Uterus (tissue), 4 donors: ENCODE results near the gene ZNF644. TPM values are rescaled to one million over a fixed set of nuclear protein-coding genes. Genes with fewer than 3 reads are reported as not detected.

Experiments used
- DNase-seq, 2 donors: peaks; one replicate each; pipeline ENCODE4 v3.0.0-alpha.2; 2019 to 2020
- H3K27ac ChIP-seq, 2 donors: fragments of 200-600 bp; sonication (generic); 1 replicate in 1 of 2; 2 replicates in 1 of 2; pipeline ENCODE4 v1.5.1; 2016 to 2018
- H3K27me3 ChIP-seq, 2 donors: fragments of 200-600 bp; sonication (generic); one replicate each; pipeline ENCODE4 v1.5.1; 2018 to 2019; ENCODE audit warnings: control low read depth in 1 of 2
- H3K36me3 ChIP-seq, 2 donors: fragments of 200-600 bp; sonication (generic); one replicate each; pipeline ENCODE4 v1.5.1; 2019; ENCODE audit warnings: control low read depth in 1 of 2
- H3K4me1 ChIP-seq, 2 donors: fragments of 200-600 bp; sonication (generic); one replicate each; pipeline ENCODE4 v1.5.1; 2018 to 2019; ENCODE audit warnings: control low read depth in 1 of 2
- H3K4me3 ChIP-seq, 2 donors: fragments of 200-600 bp; sonication (generic); 1 replicate in 1 of 2; 2 replicates in 1 of 2; pipeline ENCODE4 v1.5.1; 2018 to 2019; ENCODE audit warnings: mild to moderate bottlenecking in 1 of 2
- H3K9me3 ChIP-seq, 2 donors: fragments of 200-600 bp; sonication (generic); one replicate each; pipeline ENCODE4 v1.5.1; 2019; ENCODE audit warnings: control low read depth in 1 of 2
- POLR2A ChIP-seq, 2 donors: fragments of 450-650 bp; IDR thresholded peaks; one replicate each; pipeline ENCODE4 v1.6.1; 2016; ENCODE audit warnings: antibody characterized with exemption in 2 of 2, mild to moderate bottlenecking in 1 of 2, moderate library complexity in 1 of 2
- intact Hi-C: fragments of 100-400 bp; cut with DNase I; formaldehyde crosslinking; loops from one replicate; pipeline ENCODE4 v1.15.1; 2023; ENCODE audit warnings: low total_unique reads
- total RNA-seq, 4 donors: library from RNA; depleted of rRNA in 3 of 4; stranded (reverse); fragments of >200 nt in 3 of 4; gene quantifications; one replicate each; pipeline versions ENCODE4 v1.1.0 to v1.2.4, GENCODE V29; 2014 to 2023
- TF ChIP-seq, protein P1 (sequence below), 4 experiments: fragments of 200-600 bp in 2 of 4; fragments of 450-650 bp in 2 of 4; sonication (generic) in 2 of 4; IDR thresholded peaks; one replicate each; pipeline ENCODE4 v1.5.1; 2016 to 2019; ENCODE audit warnings: antibody characterized with exemption in 4 of 4, mild to moderate bottlenecking in 2 of 4, moderate library complexity in 1 of 4
- donor health status: DM: yes; HTN: yes; CAD: no.

The ZNF644 gene
- total RNA-seq, 4 donors from 2014 or later, result 51.7 to 167 (median 93.3) TPM

DNA sequence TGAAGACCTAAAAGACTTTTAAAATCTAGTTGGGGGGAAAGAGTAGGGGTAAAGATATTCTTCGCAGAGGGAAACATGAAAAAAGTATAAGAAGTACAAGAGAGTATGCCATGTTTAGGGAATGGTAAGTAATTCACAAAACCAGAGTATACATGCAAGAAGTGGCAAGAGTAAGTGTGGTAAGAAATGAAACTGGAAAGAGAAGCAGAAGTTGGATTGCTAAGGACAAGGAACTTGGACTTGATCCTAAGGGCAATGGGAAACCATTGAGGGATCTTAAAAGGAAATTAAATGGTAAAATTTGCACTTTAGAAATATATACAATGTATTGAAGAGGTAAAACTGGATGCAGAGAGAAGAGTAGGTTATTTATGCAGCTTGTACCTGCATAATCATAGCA lies 9.2 kb upstream of the ZNF644 start:
- no peaks in the 10 kb centered on the region for H3K27me3 ChIP-seq
- TF ChIP-seq, protein P1, sequence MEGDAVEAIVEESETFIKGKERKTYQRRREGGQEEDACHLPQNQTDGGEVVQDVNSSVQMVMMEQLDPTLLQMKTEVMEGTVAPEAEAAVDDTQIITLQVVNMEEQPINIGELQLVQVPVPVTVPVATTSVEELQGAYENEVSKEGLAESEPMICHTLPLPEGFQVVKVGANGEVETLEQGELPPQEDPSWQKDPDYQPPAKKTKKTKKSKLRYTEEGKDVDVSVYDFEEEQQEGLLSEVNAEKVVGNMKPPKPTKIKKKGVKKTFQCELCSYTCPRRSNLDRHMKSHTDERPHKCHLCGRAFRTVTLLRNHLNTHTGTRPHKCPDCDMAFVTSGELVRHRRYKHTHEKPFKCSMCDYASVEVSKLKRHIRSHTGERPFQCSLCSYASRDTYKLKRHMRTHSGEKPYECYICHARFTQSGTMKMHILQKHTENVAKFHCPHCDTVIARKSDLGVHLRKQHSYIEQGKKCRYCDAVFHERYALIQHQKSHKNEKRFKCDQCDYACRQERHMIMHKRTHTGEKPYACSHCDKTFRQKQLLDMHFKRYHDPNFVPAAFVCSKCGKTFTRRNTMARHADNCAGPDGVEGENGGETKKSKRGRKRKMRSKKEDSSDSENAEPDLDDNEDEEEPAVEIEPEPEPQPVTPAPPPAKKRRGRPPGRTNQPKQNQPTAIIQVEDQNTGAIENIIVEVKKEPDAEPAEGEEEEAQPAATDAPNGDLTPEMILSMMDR (IDR thresholded peaks at IDR 0.05), result no peak
- no peak for TF ChIP-seq POLR2A (IDR thresholded peaks at IDR 0.05)
- no peak overlapping the region for H3K4me3 ChIP-seq
- no peak for DNase-seq
- no peaks in the 10 kb centered on the region for H3K36me3 ChIP-seq
- no peaks in the 10 kb centered on the region for H3K9me3 ChIP-seq
- H3K4me1 ChIP-seq, result no peaks in the 10 kb centered on the region
- H3K27ac ChIP-seq, result no peak overlapping the region
- intact Hi-C loops, result no loop called here

DNA sequence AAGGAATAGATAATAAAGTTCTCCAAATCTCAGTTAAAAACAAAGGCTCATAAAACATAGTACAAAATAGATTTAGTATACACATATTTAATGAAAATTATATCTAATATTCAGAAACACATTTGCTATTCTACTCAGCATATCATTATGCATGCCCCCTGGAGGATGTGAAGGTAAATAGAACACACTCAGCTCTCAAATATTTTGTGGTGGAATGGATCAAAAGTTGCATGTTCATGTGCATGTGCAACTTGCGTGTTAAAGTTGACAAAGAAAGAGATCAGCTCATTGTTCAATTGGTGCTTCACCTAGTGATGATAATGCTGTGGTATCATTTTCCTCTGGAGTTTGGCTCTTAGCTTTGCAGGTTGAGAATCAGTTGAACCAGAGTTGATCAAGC lies 4.9 kb upstream of the ZNF644 start:
- Histone ChIP-seq H3K27me3 (no peaks in the 10 kb centered on the region), H3K4me1 (no peaks in the 10 kb centered on the region), H3K9me3 (no peaks in the 10 kb centered on the region), H3K36me3 (no peaks in the 10 kb centered on the region), H3K27ac (no peak overlapping the region), H3K4me3 (no peak overlapping the region)
- no peak for DNase-seq
- intact Hi-C loops, result no loop called here
- no peak for TF ChIP-seq POLR2A (IDR thresholded peaks at IDR 0.05)
- TF ChIP-seq, protein P1 (IDR thresholded peaks at IDR 0.05), result no peak

DNA sequence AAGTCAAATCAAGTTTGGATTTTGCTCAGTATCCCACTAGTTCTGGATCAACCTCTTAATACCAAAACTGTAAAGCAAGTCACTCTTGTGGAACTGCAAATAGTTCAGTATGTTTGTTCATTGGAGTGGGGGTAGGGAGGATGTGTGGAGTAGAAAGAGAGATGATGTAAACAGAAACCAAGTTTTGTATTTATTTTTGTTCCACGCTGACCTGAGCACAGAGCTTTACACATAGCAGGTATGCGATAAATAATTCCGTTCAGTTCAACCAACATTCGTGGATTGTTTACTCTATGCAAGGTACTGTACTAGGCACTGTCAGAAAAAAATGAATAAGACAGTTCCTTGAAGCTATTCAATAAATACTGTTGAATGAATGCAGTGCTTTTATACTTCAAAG lies 4.5 kb upstream of the ZNF644 start:
- H3K4me3 ChIP-seq, result no peak overlapping the region
- TF ChIP-seq POLR2A (IDR thresholded peaks at IDR 0.05), result no peak
- TF ChIP-seq, protein P1 (IDR thresholded peaks at IDR 0.05), result no peak
- intact Hi-C loops, result no loop called here
- no peaks in the 10 kb centered on the region for H3K27me3 ChIP-seq
- no peaks in the 10 kb centered on the region for H3K4me1 ChIP-seq
- H3K9me3 ChIP-seq, result no peaks in the 10 kb centered on the region
- no peak overlapping the region for H3K27ac ChIP-seq
- no peaks in the 10 kb centered on the region for H3K36me3 ChIP-seq
- DNase-seq, result no peak

DNA sequence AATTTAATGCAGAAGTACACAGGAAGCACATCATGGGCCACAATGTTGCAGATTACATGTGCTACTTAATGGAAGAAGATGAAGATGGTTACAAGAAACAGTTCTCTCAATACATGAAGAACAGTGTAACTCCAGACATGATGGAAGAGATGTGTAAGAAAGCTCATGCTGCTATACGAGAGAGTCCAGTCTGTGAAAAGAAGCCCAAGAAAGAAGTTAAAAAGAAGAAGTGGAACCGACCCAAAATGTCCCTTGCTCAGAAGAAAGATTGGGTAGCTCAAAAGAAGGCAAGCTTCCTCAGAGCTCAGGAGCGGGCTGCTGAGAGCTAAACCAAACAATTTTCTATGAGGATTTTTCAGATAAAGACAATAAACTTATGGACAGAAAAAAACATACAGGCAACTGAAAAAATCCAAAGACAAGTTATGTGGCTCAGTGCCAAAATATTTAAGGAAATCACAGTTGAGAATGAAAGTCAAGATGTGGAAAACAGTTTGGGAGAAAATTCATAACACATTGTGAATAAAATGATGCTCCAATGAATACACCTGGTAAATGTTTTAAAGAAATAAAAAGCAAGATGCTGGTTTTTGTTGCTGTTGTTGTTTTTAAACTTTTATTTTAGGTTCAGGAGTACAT lies 2.8 kb upstream of the ZNF644 start:
- no peaks in the 10 kb centered on the region for H3K36me3 ChIP-seq

DNA sequence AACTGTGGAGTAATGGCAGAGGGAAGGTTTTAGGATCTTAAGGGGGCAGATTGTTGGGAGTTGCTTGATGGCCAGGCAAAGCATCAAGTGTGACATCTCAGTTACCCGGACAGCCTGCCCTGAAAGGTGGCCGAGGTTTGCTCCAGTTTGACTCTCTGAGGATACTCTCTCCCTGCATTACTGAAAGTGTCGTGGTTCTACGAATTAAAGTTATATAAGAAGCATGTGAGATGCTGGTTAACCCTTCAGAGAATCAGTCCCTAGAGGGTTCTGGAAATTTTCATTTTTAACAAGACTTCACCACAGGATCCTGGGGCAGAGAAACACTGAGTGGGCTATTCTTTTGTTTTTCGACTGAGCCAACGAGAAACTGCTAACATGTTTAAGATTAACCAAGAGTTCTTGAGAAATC lies 689 bp upstream of the ZNF644 start:
- no peaks in the 10 kb centered on the region for H3K36me3 ChIP-seq
- intact Hi-C loops, result no loop called here
- H3K27me3 ChIP-seq, result no peaks in the 10 kb centered on the region
- no peak for DNase-seq
- TF ChIP-seq POLR2A (IDR thresholded peaks at IDR 0.05), result no peak
- TF ChIP-seq, protein P1 (IDR thresholded peaks at IDR 0.05), result no peak
- H3K9me3 ChIP-seq, result no peaks in the 10 kb centered on the region
- H3K4me1 ChIP-seq, result no peaks in the 10 kb centered on the region
- H3K27ac ChIP-seq, result peak overlapping the region; percentile 98 to 100
- peak overlapping the region; percentile 86 to 96 for H3K4me3 ChIP-seq

More for the DNA sequence above, 2.8 kb upstream of the ZNF644 start:
- intact Hi-C loops, result no loop called here
- Histone ChIP-seq H3K4me1 (no peaks in the 10 kb centered on the region), H3K27ac (no peak overlapping the region), H3K27me3 (no peaks in the 10 kb centered on the region), H3K9me3 (no peaks in the 10 kb centered on the region), H3K4me3 (no peak overlapping the region)
- no peak for TF ChIP-seq POLR2A (IDR thresholded peaks at IDR 0.05)
- TF ChIP-seq, protein P1 (IDR thresholded peaks at IDR 0.05), result no peak
- no peak for DNase-seq
